K562 (cell line): ENCODE data around the gene GDF15. TPM values are rescaled to one million over a fixed set of nuclear protein-coding genes. Genes with fewer than 3 reads are reported as not detected.

ENCODE experiments used
- BRF1 ChIP-seq: IDR thresholded peaks from 3 replicates; pipeline ENCODE4 v1.6.1; 2011; ENCODE audit warnings: borderline replicate concordance, mild to moderate bottlenecking; ENCODE audit not compliant: insufficient read length; ENCODE audit errors: extremely low read depth
- HOXB6 ChIP-seq: fragments of 250-450 bp; sonication (Bioruptor Pico); IDR thresholded peaks from 2 replicates; pipeline ENCODE4 v1.5.1; 2022; ENCODE audit warnings: mild to moderate bottlenecking, borderline replicate concordance
- ILF3 ChIP-seq: fragments of 450-650 bp; IDR thresholded peaks from 2 replicates; pipeline ENCODE4 v1.6.1; 2018; ENCODE audit warnings: antibody characterized with exemption, mild to moderate bottlenecking, moderate library complexity, borderline replicate concordance
- NFE2L1 ChIP-seq: fragments of 450-650 bp; IDR thresholded peaks from 2 replicates; pipeline ENCODE4 v1.6.1; 2016; ENCODE audit warnings: missing genetic modification characterization, low read depth, mild to moderate bottlenecking, missing compliant biosample characterization, moderate library complexity, borderline replicate concordance
- SMAD2 ChIP-seq: fragments of 150-350 bp; IDR thresholded peaks from 2 replicates; pipeline ENCODE4 v1.6.1; 2014; ENCODE audit warnings: low read depth, mild to moderate bottlenecking, low read length
- SMARCA5 ChIP-seq: fragments of 450-650 bp; IDR thresholded peaks from 2 replicates; pipeline ENCODE4 v1.6.1; 2016
- ZBED1 ChIP-seq: IDR thresholded peaks from 2 replicates; pipeline ENCODE4 v1.6.1; 2014
- ZKSCAN1 ChIP-seq: fragments of 150-350 bp; IDR thresholded peaks from 2 replicates; pipeline ENCODE4 v1.6.1; 2016; ENCODE audit warnings: low read depth, low read length
- ZNF764 ChIP-seq: fragments of 250-450 bp; sonication (Bioruptor Pico); IDR thresholded peaks from 2 replicates; pipeline ENCODE4 v1.4.0; 2020; ENCODE audit warnings: low read depth, mild to moderate bottlenecking, moderate library complexity
- ZSCAN29 ChIP-seq: fragments of 450-650 bp; IDR thresholded peaks from 2 replicates; pipeline ENCODE4 v1.6.1; 2017
- polyA plus RNA-seq, 8 experiments: library from polyadenylated mRNA; depleted of rRNA in 4 of 8; stranded (reverse) in 5 of 8; unstranded in 3 of 8; fragments of >200 nt; fragmentation: Nextera tagmentation in 2 of 8; fragmentation: Illumina TruSeq in 1 of 8; extraction: Ambion mirVana in 2 of 8; extraction: Trizol in 1 of 8; gene quantifications; 2 replicates each; pipeline versions ENCODE4 v1.2.1 to v1.2.3, GENCODE V29; 2011 to 2014; ENCODE audit warnings: inconsistent platforms in 1 of 8, missing spikeins in 1 of 8
- total RNA-seq, 7 experiments: library from RNA; depleted of rRNA in 6 of 7; stranded (reverse); fragments of >200 nt in 6 of 7; fragmentation: Illumina TruSeq in 2 of 7; extraction: Trizol in 2 of 7; gene quantifications; 2 replicates each; pipeline versions ENCODE4 v1.2.1 to v1.2.3, GENCODE V29; 2011 to 2021; ENCODE audit warnings: low replicate concordance in 1 of 7
- TF ChIP-seq, protein P1 (sequence below): sonication (generic); formaldehyde crosslinking; IDR thresholded peaks from 2 replicates; pipeline ENCODE4 v1.9.0; 2022; ENCODE audit warnings: mild to moderate bottlenecking, missing genetic modification reagents
- TF ChIP-seq, protein P2 (sequence below): fragments of 200-800 bp; sonication (Bioruptor generic); IDR thresholded peaks from 2 replicates; pipeline ENCODE4 v1.6.1; 2017; ENCODE audit warnings: missing genetic modification characterization, missing compliant biosample characterization
- TF ChIP-seq, protein P3 (sequence below): fragments of 450-650 bp; IDR thresholded peaks from 2 replicates; pipeline ENCODE4 v1.6.1; 2016; ENCODE audit warnings: antibody characterized with exemption
- TF ChIP-seq, protein P4 (sequence below): fragments of 200-600 bp; sonication (generic); IDR thresholded peaks from one replicate; pipeline ENCODE4 v1.6.1; 2012; ENCODE audit warnings: mild to moderate bottlenecking, low read depth, low read length, inconsistent platforms

The GDF15 gene
- total and polyA plus RNA-seq, 9 of the 15 experiments (the other 6 are each of a cell fraction or from before 2014, with no cell fraction given): 2.3 to 82.4 (median 12.5) TPM

DNA sequence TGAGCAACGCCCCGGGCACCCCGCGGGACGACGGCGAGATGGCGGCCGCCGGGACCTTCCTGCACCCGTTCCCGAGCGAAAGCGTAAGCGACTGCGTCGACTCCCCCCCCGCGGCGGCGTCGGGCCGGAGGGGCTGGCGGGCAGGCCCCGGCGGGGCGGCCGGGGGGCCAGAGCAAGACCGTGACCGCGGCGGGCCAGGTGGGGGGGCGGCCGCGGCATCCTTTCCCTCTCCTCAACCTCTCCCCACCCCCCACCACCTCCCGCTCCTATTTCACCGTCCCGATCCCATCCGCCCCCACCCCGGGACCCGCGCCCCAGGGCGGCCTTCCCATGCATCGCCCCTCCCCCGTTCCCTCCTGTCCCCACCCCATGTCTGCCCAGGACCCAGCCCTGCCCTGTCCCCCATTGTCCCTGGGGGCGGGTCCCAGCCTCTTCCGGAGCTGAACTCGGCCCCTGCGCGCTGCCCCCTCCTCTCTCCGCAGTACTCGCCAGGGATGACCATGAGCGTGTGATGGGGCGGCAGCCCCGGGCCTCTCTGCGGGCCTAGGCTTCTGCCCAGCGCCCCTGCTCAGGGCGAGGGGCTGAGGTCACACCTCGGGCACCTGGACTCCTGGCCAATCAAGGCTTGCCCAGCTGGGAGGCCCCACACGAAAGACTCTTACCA is 47.9 kb downstream of the GDF15 start (continued):
- TF ChIP-seq, protein P1, sequence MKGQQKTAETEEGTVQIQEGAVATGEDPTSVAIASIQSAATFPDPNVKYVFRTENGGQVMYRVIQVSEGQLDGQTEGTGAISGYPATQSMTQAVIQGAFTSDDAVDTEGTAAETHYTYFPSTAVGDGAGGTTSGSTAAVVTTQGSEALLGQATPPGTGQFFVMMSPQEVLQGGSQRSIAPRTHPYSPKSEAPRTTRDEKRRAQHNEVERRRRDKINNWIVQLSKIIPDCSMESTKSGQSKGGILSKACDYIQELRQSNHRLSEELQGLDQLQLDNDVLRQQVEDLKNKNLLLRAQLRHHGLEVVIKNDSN (CRISPR knock-in tag): no peak
- TF ChIP-seq ILF3 (no peak), HOXB6 (CRISPR knock-in tag) (no peak), SMARCA5 (no peak), BRF1 (no peak), NFE2L1 (no peak), ZNF764 (no peak), ZSCAN29 (no peak), ZKSCAN1 (no peak), ZBED1 (no peak; the same call in 1 of the 2 replicates), SMAD2 (no peak)
- TF ChIP-seq, protein P2, sequence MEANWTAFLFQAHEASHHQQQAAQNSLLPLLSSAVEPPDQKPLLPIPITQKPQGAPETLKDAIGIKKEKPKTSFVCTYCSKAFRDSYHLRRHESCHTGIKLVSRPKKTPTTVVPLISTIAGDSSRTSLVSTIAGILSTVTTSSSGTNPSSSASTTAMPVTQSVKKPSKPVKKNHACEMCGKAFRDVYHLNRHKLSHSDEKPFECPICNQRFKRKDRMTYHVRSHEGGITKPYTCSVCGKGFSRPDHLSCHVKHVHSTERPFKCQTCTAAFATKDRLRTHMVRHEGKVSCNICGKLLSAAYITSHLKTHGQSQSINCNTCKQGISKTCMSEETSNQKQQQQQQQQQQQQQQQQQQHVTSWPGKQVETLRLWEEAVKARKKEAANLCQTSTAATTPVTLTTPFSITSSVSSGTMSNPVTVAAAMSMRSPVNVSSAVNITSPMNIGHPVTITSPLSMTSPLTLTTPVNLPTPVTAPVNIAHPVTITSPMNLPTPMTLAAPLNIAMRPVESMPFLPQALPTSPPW (CRISPR knock-in tag): peak; percentile 91
- TF ChIP-seq, protein P3, sequence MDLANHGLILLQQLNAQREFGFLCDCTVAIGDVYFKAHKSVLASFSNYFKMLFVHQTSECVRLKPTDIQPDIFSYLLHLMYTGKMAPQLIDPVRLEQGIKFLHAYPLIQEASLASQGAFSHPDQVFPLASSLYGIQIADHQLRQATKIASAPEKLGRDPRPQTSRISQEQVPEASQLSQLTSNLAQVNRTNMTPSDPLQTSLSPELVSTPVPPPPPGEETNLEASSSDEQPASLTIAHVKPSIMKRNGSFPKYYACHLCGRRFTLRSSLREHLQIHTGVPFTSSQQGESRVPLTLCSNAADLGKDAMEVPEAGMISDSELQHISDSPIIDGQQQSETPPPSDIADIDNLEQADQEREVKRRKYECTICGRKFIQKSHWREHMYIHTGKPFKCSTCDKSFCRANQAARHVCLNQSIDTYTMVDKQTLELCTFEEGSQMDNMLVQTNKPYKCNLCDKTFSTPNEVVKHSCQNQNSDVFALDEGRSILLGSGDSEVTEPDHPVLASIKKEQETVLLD: no peak
- TF ChIP-seq, protein P4, sequence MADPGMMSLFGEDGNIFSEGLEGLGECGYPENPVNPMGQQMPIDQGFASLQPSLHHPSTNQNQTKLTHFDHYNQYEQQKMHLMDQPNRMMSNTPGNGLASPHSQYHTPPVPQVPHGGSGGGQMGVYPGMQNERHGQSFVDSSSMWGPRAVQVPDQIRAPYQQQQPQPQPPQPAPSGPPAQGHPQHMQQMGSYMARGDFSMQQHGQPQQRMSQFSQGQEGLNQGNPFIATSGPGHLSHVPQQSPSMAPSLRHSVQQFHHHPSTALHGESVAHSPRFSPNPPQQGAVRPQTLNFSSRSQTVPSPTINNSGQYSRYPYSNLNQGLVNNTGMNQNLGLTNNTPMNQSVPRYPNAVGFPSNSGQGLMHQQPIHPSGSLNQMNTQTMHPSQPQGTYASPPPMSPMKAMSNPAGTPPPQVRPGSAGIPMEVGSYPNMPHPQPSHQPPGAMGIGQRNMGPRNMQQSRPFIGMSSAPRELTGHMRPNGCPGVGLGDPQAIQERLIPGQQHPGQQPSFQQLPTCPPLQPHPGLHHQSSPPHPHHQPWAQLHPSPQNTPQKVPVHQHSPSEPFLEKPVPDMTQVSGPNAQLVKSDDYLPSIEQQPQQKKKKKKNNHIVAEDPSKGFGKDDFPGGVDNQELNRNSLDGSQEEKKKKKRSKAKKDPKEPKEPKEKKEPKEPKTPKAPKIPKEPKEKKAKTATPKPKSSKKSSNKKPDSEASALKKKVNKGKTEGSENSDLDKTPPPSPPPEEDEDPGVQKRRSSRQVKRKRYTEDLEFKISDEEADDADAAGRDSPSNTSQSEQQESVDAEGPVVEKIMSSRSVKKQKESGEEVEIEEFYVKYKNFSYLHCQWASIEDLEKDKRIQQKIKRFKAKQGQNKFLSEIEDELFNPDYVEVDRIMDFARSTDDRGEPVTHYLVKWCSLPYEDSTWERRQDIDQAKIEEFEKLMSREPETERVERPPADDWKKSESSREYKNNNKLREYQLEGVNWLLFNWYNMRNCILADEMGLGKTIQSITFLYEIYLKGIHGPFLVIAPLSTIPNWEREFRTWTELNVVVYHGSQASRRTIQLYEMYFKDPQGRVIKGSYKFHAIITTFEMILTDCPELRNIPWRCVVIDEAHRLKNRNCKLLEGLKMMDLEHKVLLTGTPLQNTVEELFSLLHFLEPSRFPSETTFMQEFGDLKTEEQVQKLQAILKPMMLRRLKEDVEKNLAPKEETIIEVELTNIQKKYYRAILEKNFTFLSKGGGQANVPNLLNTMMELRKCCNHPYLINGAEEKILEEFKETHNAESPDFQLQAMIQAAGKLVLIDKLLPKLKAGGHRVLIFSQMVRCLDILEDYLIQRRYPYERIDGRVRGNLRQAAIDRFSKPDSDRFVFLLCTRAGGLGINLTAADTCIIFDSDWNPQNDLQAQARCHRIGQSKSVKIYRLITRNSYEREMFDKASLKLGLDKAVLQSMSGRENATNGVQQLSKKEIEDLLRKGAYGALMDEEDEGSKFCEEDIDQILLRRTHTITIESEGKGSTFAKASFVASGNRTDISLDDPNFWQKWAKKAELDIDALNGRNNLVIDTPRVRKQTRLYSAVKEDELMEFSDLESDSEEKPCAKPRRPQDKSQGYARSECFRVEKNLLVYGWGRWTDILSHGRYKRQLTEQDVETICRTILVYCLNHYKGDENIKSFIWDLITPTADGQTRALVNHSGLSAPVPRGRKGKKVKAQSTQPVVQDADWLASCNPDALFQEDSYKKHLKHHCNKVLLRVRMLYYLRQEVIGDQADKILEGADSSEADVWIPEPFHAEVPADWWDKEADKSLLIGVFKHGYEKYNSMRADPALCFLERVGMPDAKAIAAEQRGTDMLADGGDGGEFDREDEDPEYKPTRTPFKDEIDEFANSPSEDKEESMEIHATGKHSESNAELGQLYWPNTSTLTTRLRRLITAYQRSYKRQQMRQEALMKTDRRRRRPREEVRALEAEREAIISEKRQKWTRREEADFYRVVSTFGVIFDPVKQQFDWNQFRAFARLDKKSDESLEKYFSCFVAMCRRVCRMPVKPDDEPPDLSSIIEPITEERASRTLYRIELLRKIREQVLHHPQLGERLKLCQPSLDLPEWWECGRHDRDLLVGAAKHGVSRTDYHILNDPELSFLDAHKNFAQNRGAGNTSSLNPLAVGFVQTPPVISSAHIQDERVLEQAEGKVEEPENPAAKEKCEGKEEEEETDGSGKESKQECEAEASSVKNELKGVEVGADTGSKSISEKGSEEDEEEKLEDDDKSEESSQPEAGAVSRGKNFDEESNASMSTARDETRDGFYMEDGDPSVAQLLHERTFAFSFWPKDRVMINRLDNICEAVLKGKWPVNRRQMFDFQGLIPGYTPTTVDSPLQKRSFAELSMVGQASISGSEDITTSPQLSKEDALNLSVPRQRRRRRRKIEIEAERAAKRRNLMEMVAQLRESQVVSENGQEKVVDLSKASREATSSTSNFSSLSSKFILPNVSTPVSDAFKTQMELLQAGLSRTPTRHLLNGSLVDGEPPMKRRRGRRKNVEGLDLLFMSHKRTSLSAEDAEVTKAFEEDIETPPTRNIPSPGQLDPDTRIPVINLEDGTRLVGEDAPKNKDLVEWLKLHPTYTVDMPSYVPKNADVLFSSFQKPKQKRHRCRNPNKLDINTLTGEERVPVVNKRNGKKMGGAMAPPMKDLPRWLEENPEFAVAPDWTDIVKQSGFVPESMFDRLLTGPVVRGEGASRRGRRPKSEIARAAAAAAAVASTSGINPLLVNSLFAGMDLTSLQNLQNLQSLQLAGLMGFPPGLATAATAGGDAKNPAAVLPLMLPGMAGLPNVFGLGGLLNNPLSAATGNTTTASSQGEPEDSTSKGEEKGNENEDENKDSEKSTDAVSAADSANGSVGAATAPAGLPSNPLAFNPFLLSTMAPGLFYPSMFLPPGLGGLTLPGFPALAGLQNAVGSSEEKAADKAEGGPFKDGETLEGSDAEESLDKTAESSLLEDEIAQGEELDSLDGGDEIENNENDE: no peak
